ENCODE results near the gene FDX2. TPM values are rescaled to one million over a fixed set of nuclear protein-coding genes. Genes with fewer than 3 reads are reported as not detected.

The FDX2 gene
- total and polyA plus RNA-seq, 2 of the 13 experiments (the other 11 are each of a cell fraction or from before 2014, with no cell fraction given) = 21.0 to 24.7 TPM

GRCh38 chr19:10269333-10270179, 46.3 kb downstream of the FDX2 start (continued):
- no peak for TF ChIP-seq SMARCE1 (IDR thresholded peaks at IDR 0.05; ENCODE audit: borderline replicate concordance)
- TF ChIP-seq, protein P1, sequence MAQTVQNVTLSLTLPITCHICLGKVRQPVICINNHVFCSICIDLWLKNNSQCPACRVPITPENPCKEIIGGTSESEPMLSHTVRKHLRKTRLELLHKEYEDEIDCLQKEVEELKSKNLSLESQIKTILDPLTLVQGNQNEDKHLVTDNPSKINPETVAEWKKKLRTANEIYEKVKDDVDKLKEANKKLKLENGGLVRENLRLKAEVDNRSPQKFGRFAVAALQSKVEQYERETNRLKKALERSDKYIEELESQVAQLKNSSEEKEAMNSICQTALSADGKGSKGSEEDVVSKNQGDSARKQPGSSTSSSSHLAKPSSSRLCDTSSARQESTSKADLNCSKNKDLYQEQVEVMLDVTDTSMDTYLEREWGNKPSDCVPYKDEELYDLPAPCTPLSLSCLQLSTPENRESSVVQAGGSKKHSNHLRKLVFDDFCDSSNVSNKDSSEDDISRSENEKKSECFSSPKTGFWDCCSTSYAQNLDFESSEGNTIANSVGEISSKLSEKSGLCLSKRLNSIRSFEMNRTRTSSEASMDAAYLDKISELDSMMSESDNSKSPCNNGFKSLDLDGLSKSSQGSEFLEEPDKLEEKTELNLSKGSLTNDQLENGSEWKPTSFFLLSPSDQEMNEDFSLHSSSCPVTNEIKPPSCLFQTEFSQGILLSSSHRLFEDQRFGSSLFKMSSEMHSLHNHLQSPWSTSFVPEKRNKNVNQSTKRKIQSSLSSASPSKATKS (CRISPR knock-in tag; IDR thresholded peaks at IDR 0.05) = no peak
- no peak for TF ChIP-seq NKX3-1 (CRISPR knock-in tag; IDR thresholded peaks at IDR 0.05)
- TF ChIP-seq MTA1 (CRISPR knock-in tag; IDR thresholded peaks at IDR 0.05; ENCODE audit: borderline replicate concordance) = 0 out of 2 replicates have a peak, but pooled peaks have one; percentile 17
- no peak for TF ChIP-seq ZNF564 (CRISPR knock-in tag; IDR thresholded peaks at IDR 0.05)
- no peak for TF ChIP-seq CBFB (CRISPR knock-in tag; IDR thresholded peaks at IDR 0.05)
- TF ChIP-seq, protein P2, sequence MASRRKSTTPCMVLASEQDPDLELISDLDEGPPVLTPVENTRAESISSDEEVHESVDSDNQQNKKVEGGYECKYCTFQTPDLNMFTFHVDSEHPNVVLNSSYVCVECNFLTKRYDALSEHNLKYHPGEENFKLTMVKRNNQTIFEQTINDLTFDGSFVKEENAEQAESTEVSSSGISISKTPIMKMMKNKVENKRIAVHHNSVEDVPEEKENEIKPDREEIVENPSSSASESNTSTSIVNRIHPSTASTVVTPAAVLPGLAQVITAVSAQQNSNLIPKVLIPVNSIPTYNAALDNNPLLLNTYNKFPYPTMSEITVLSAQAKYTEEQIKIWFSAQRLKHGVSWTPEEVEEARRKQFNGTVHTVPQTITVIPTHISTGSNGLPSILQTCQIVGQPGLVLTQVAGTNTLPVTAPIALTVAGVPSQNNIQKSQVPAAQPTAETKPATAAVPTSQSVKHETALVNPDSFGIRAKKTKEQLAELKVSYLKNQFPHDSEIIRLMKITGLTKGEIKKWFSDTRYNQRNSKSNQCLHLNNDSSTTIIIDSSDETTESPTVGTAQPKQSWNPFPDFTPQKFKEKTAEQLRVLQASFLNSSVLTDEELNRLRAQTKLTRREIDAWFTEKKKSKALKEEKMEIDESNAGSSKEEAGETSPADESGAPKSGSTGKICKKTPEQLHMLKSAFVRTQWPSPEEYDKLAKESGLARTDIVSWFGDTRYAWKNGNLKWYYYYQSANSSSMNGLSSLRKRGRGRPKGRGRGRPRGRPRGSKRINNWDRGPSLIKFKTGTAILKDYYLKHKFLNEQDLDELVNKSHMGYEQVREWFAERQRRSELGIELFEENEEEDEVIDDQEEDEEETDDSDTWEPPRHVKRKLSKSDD (CRISPR knock-in tag; IDR thresholded peaks at IDR 0.05; ENCODE audit: low read depth) = peak; percentile 71; the same call in 1 of the 2 replicates
- TF ChIP-seq TGIF2 (CRISPR knock-in tag; IDR thresholded peaks at IDR 0.05) = no peak
- TF ChIP-seq ZNF350 (CRISPR knock-in tag; IDR thresholded peaks at IDR 0.05; ENCODE audit: borderline replicate concordance, low read depth) = 0 out of 2 replicates have a peak, but pooled peaks have one; percentile 15
- TF ChIP-seq SP5 (CRISPR knock-in tag; IDR thresholded peaks at IDR 0.05; ENCODE audit: borderline replicate concordance, low read depth) = no peak
- 0 out of 2 replicates have a peak, but pooled peaks have one; percentile 29 for TF ChIP-seq ZNF430 (CRISPR knock-in tag; IDR thresholded peaks at IDR 0.05)
- TF ChIP-seq RAD21 (CRISPR knock-in tag; IDR thresholded peaks at IDR 0.05) = peak; percentile 94
- TF ChIP-seq, protein P3, sequence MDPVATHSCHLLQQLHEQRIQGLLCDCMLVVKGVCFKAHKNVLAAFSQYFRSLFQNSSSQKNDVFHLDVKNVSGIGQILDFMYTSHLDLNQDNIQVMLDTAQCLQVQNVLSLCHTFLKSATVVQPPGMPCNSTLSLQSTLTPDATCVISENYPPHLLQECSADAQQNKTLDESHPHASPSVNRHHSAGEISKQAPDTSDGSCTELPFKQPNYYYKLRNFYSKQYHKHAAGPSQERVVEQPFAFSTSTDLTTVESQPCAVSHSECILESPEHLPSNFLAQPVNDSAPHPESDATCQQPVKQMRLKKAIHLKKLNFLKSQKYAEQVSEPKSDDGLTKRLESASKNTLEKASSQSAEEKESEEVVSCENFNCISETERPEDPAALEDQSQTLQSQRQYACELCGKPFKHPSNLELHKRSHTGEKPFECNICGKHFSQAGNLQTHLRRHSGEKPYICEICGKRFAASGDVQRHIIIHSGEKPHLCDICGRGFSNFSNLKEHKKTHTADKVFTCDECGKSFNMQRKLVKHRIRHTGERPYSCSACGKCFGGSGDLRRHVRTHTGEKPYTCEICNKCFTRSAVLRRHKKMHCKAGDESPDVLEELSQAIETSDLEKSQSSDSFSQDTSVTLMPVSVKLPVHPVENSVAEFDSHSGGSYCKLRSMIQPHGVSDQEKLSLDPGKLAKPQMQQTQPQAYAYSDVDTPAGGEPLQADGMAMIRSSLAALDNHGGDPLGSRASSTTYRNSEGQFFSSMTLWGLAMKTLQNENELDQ (CRISPR knock-in tag; IDR thresholded peaks at IDR 0.05; ENCODE audit: borderline replicate concordance) = no peak
- TF ChIP-seq ZSCAN22 (CRISPR knock-in tag; IDR thresholded peaks at IDR 0.05) = no peak
- peak; percentile 82 for TF ChIP-seq PRPF4 (IDR thresholded peaks at IDR 0.05; ENCODE audit: low read depth, low read length, poor library complexity, severe bottlenecking)
- TF ChIP-seq ZNF543 (CRISPR knock-in tag; IDR thresholded peaks at IDR 0.05) = no peak
- TF ChIP-seq ZNF329 (CRISPR knock-in tag; IDR thresholded peaks at IDR 0.05; ENCODE audit: low read depth) = no peak
- peak; percentile 98 for TF ChIP-seq ZKSCAN8 (CRISPR knock-in tag; IDR thresholded peaks at IDR 0.05; ENCODE audit: borderline replicate concordance)
- TF ChIP-seq ZNF782 (CRISPR knock-in tag; IDR thresholded peaks at IDR 0.05; ENCODE audit: borderline replicate concordance) = peak; percentile 12; the same call in 1 of the 2 replicates
- TF ChIP-seq POGK (CRISPR knock-in tag; conservative IDR thresholded peaks at IDR 0.05) = no peak
- TF ChIP-seq CEBPG (CRISPR knock-in tag; IDR thresholded peaks at IDR 0.05) = no peak
